Stimulated activated CD8-positive, alpha-beta memory T cell treated with anti-CD3 and anti-CD28 coated beads, Interleukin-2, amount 100 ng/mL, for 1 hour (primary cell): ENCODE results near the gene CELF2.

Experiments
- DNase-seq, 2 donors: peaks; one replicate each; pipeline ENCODE4 v3.0.0-alpha.2; 2020; ENCODE audit warnings: low read depth in 2 of 2

Gene CELF2

DNA sequence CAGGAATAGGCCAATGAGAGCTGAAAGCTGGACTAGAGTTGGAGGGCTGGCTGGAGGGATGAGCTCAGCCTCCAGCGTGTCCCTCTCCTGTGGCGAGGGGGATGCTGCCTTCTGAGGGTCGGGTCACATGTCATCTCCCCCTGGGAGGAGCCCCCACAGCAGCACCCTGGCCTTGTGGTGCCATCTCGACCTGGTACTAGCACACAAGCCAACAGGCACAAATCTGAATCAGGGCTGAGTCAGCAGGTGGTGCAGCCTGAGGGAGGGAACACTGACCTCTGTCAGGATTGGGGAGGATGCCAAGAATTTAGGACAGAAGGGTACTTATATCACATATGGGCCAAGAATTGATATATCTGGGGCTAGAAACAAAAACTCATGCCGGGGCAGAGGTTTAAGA lies 280.4 kb downstream of the CELF2 start:
- DNase-seq: no peak

DNA sequence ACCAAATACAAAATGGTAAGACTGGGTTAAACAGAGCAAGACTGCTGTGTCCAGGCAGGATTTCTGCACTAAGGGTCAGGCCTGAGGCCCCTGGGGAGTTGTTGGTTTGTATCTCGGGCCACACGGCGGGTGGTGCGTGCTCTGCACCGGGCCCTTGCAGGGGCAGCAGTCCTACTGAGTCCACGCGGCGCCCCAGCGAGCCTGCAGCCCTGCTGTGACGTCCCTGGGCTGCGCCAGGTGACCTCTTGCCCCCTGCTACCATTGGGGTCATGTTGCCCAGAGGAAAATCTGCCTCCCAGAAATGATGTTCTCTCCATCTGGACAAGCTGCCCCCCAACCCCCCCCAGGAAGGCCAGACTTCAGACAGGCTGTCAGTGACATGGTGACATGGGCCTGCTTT lies 281.5 kb downstream of the CELF2 start:
- no peak for DNase-seq

GRCh38 chr10:11300026-11300425 lies 282.4 kb downstream of the CELF2 start:
- no peak for DNase-seq

DNA sequence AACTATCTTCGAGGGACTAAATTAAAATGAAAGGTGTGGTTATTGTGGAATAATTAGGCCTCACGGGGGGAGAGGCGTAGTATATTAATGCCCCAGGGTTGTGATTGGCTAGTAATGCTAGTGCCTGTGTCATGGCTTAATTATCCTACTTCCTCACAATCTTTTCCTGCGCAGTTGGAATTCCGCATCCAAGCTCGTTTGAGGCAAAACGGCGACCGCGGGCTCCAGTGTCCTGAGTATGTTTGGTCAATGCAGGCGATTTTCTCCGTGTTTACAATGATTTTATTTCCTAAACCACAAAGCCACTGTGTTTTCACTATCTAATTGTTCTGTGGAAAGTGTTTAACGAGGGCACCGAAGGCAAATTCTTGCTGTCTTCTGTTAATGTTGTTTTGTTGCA lies 282.9 kb downstream of the CELF2 start:
- DNase-seq: no peak

DNA sequence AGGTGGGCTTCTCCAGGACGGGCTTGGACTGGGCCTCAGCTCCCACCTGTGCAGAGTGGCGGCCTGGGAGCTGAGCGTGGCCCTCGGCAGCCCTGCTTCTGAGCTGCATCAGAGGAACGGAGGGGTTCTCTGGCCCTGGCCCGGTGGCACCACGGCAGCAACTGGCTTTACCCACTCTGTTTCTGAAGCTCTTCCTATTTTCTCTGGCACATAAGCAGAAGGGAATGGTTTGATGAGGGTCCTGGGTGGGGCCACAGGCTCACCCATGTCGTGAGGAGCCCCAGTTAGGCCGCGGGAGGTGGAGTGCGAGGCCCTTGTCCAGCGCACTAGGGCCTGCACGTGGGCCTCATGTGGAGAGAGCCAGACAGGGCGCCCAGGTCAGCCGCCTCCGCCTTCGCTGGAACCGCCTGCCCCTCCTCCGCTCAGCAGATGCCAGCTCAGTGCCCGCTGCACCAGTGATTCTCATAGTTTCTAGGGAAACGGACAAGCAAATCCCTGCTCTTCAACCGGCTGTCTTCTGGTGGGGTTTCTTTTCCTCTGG lies 284.0 kb downstream of the CELF2 start:
- DNase-seq: no peak

- DNase-seq: no peak
Measured at GRCh38 chr10:11302181-11302580, 284.5 kb downstream of the CELF2 start.

- no peak for DNase-seq
Measured at GRCh38 chr10:11303361-11304170, 285.9 kb downstream of the CELF2 start.

GRCh38 chr10:11304906-11305585 lies 287.4 kb downstream of the CELF2 start:
- DNase-seq: no peak

- no peak for DNase-seq
Measured at GRCh38 chr10:11305825-11306593, 288.3 kb downstream of the CELF2 start.

- no peak for DNase-seq
Measured at GRCh38 chr10:11307004-11307403, 289.3 kb downstream of the CELF2 start.

DNA sequence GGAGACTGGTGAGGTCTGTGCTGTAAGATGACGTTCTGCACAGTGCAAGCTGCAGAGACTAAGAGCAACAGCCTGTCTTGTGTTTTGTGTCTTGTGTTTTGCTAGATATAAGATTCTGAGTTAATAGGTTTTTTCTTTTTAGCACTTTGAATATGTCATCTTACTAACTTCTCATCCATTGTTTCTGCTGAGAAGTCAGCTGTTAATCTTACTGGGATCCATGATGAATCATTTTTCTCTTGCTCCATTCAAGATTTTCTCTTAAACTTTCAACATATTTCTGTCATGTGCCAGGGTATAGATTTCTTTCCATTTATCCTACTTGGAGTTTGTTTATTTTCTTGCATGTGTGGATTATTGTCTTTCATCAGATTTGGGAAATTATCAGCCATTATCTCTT lies 290.3 kb downstream of the CELF2 start:
- no peak for DNase-seq

DNA sequence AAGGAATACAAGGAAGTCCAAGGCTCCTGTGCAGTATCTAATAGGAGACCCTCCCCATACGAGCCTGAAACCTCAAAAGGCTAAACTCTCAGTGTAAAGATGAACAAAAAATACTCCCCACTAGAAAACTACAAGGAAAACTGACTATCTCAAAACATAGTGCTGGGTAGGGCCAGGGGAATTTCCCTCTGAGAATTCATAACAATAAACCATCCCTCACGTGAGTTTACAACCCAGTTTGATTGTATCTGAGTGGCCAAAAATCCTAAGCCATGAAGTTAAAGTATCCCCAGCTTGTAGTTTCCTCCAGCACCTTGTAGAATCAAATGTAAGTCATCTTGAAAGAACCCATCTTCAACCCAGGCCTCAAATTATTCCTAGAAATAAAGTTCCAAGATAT lies 293.4 kb downstream of the CELF2 start:
- no peak for DNase-seq

- DNase-seq: no peak
Measured at GRCh38 chr10:11313463-11313862, 295.8 kb downstream of the CELF2 start.

GRCh38 chr10:11317936-11318670 lies 300.4 kb downstream of the CELF2 start:
- DNase-seq: no peak

DNA sequence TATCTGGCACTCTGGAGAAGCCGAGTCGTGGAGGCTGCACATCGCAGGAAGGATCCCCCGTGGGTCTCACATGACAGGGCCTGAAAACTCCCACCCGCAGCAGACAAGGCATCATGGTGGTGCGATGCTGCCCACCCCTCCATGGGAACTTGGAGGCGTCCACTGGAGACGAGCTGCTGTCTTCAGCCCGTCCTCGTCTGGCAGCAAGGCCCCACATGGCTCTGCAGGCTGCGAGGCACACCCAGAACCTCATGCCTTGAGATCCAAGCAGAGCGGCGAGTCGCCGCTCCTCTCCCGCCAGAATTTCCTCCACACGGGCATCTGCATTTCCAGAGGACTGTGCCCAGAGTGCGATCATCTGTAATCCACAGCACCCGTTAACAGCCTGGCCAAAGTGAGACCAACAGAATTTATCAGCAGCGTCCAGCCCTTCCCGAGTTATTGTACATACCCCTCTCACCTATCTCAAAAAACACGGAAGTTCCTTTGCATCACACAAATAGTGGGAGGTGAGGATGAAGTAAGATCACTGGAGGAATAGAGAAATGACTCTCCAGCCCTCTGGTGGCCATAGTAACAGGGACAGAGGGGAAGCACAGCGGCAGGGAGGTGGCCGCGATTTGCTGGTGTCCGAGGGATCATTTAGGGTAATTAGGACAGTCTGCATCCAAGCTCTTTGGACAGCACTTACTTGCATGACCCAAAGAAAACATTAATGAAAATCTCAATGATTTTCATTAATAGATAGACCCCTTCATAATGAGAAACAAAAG lies 301.3 kb downstream of the CELF2 start:
- DNase-seq: no peak

GRCh38 chr10:11319990-11320602 lies 302.4 kb downstream of the CELF2 start:
- no peak for DNase-seq

DNA sequence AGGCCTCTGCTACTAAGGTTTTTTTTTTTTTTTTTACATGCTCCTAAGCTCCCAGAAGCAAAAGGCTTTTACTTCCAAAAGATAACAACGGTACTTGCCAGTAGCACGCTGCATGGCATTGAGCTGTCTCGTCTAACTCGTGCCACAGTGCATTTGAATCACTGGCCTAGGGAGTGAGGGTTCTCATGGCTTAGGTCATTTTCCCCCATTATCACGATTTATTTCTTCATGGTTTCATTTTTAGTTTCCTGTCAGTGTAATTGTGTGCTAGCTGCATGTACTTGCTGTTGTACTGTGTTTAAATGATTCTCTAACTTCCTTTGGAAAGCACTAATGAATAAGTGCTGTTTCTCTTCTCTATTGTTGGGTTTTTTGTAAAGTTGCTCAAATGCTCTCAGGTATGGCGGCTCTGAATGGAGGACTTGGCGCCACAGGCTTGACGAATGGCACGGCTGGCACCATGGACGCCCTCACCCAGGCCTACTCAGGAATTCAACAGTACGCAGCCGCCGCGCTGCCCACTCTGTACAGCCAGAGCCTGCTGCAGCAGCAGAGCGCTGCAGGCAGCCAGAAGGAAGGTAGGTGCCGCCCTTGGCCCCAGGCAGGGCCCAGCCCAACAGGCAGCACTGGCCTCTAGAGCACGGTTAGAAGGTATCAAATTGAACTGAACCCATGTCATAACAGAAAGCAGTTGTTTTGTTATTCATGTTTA lies 303.3 kb downstream of the CELF2 start:
- no peak for DNase-seq

DNA sequence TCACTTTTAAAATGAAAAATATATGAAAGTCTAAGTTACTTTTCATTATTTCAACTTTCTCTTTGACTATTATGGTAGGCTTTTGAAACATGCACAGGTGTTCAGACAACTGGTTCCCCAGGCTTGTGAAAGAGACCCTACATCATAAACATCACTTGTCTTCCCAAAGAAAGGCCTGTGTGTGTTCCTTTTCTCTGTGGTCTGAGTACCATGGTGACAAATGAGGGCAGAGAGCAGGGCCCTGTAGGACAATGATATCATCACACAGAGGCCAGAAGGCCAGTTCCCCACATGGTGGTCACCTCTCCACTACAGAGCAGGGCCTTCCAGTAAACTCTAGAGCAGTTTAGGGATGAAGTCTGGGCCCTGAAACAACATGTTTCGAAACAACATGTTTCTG lies 305.0 kb downstream of the CELF2 start:
- no peak for DNase-seq

DNA sequence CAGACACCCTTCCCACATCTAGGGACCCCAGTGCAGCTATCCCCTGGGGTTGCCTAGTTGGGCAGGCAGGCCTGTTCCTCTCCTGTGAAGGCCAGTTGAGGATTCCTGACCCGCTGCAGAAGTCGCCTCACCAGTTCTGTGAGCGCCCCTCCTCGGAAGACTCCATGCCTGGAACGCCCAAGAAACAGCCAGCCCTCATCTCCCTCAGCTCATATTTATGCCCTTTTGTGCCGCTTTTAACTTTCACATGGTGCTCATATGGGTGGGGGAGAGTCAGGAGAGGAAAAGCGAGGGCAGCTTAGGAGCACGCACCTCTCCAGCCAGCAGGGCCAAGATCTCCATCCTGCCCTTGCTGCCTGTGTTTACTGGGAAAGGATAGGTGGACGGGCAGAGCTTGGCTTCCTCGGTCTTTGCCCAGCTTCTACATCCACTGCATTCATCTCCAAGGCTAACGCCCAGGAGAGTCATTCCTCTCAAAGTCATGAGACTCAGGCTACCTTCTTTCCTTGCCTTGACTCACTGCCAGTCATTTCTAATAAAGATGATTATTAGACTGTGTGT lies 307.2 kb downstream of the CELF2 start:
- no peak for DNase-seq
